DMS53 treated with DMSO at 0.1 percent for 48 hours (cell line): ENCODE results near the gene NTHL1.

Experiments used
- DNase-seq: peaks from one replicate; lab custom pipeline; 2025; ENCODE audit not compliant: unreplicated experiment; lab: John Stamatoyannopoulos, UW

NTHL1 gene

GRCh38 chr16:1998360-1998835 lies 49.2 kb downstream of the NTHL1 start:
- no peak for DNase-seq

DNA sequence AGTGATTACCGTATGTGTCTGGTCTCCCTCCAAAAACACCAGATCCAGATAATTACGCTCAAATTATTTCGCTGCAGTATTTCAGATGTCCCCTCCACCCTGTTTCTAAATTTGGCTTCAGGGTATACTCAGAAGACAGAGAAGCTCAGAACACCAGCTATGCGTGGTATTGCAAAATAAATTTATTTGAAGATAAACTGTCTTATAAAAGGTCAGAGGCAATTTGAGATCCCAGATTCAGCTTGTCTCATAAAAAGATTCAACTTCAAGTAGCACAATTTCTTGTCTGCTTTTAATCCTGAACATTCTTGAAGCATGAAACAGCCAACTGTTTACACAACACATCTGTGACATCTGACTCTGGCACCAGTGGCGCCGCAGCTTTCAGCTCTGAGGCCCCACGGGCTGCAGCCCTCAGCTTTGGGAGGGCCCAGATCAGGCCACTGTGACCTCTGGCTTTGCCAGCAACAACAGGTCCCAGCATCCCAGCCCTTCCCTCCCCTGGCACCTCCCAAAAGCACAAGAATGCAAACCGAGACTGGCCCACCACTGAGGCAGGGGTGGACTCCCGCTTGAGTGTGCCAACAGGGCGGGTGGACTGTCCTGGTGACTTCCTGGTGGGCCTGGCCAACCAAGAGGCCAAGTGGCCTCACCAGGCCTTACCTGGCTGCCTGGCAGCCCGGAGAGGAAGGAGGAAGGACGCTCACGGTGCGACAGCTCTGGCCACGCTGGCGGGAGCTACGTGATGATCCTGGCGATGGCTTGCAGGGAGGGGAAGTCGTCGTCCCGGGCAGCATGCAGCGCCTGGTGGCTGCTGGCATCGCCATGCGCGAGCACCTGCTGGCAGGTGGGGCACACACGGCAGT lies 49.9 kb downstream of the NTHL1 start:
- no peak for DNase-seq

DNA sequence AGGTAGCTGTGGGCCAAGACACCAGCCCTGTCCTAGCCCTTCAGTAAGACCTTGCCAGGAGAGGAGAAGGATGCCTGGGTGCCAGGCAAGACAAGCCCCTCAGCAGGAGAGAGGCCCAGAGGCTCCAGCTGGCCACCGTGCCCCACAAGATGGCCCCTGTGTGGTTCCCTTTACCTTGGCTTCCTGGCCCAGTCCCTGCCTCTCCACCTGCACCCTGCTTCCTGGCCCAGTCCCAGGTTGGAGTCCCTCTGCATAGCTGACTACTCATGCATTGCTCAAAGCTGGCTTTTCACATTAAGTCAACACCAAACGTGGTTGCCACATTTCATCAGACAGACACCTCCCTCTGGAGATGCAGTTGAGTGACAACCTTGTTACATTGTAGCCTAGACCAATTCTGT lies 53.9 kb downstream of the NTHL1 start:
- DNase-seq: peak; percentile 51

DNA sequence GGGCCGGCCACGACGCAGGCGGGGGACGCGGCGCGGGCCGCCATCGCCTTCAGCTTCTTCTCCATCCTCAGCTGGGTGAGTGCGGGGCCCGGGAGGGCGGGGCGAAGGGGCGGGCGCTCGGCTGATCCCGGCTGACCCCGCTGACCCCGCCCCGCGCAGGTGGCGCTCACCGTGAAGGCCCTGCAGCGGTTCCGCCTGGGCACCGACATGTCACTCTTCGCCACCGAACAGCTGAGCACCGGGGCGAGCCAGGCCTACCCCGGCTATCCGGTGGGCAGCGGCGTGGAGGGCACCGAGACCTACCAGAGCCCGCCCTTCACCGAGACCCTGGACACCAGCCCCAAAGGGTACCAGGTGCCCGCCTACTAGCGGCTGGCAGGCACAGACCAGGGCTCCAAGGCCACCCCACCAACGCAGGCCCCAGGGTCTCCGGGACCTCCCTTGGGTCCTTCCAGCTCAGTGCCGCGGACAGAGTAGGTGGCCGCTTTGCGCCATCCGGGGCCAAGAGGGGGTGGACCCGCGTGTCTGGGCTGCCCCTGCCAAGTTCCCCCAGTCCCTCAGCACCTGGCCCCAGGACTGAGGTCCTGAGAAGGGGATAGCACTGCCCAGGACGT lies 54.8 kb downstream of the NTHL1 start:
- no peak for DNase-seq

DNA sequence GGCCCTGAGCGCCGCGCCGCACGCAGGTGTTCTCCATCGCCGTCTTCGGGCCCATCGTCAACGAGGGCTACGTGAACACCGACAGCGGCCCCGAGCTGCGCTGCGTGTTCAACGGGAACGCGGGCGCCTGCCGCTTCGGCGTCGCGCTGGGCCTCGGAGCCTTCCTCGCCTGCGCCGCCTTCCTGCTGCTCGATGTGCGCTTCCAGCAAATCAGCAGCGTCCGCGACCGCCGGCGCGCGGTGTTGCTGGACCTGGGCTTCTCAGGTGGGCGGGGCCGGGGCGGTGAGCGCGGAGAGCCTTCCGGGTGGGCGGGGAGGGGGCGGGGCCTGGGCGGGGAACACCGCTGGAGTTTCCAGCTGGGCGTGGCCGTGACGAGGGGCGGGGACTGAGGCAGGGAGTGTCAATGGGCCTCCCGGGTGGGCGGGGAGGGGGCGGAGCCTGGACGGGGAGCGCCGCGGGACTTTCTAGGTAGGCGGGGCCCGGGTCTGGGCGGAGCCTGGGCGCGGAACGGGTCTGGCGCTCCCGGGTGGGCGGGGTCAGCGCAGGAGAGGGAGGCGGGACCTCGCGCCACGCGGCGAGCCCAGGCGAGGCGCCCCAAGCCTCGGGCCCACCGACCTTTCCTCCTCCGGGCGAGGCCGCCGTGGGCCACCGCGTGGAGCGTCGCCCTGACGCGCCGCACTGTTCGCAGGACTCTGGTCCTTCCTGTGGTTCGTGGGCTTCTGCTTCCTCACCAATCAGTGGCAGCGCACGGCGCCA lies 55.5 kb downstream of the NTHL1 start:
- DNase-seq: peak; percentile 64

- no peak for DNase-seq
These were observed 56.1 kb downstream of the NTHL1 start for GRCh38 chr16:1991588-1991947.

GRCh38 chr16:1991135-1991551 lies 56.5 kb downstream of the NTHL1 start:
- DNase-seq: peak; percentile 19

- DNase-seq: peak; percentile 10
These were observed 57.1 kb downstream of the NTHL1 start for GRCh38 chr16:1990351-1991134.

DNA sequence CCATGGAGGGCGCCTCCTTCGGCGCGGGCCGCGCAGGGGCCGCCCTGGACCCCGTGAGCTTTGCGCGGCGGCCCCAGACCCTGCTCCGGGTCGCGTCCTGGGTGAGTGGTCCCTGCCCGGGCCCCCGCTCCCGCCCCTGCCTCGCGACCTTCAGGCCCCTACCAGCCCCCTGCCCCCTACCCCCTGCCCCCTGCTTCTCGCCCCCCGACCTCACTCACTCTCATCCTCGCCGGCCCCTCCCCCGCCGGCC lies 57.6 kb downstream of the NTHL1 start:
- DNase-seq: no peak
